GM23338 (cell line): ENCODE results near the gene ARID3A. TPM values are rescaled to one million over a fixed set of nuclear protein-coding genes. Genes with fewer than 3 reads are reported as not detected.

Experiments used
- ATAC-seq: fragments of 200-7000 bp; cut with Tn5 transposase; 3 replicates; pipeline ENCODE4 v1.9.1; 2020
- DNase-seq: peaks from one replicate; pipeline ENCODE4 v3.0.0-alpha.2; 2015; ENCODE audit warnings: low spot score
- H2AFZ ChIP-seq: fragments of 200-600 bp; sonication (generic); 2 replicates; pipeline ENCODE4 v1.8.0; 2016; ENCODE audit warnings: antibody characterized with exemption, mild to moderate bottlenecking, moderate library complexity
- H3F3A ChIP-seq: fragments of 200-600 bp; sonication (generic); replicated peaks from 2 replicates; pipeline ENCODE4 v1.8.0; 2017; ENCODE audit warnings: antibody characterized with exemption, mixed run types, low read depth
- H3K27ac ChIP-seq: fragments of 200-600 bp; sonication (generic); 2 replicates; pipeline ENCODE4 v1.6.1; 2016; ENCODE audit warnings: low read depth
- H3K27me3 ChIP-seq: fragments of 200-600 bp; sonication (generic); 2 replicates; pipeline ENCODE4 v1.8.0; 2016; ENCODE audit warnings: mild to moderate bottlenecking, mixed run types, moderate library complexity; ENCODE audit not compliant: insufficient read depth
- H3K36me3 ChIP-seq: fragments of 200-600 bp; sonication (generic); 2 replicates; pipeline ENCODE4 v1.8.0; 2016; ENCODE audit warnings: mild to moderate bottlenecking; ENCODE audit not compliant: insufficient read depth
- H3K4me1 ChIP-seq: fragments of 200-600 bp; sonication (generic); 2 replicates; pipeline ENCODE4 v1.8.0; 2016; ENCODE audit warnings: mild to moderate bottlenecking, moderate library complexity; ENCODE audit not compliant: insufficient read depth
- H3K4me2 ChIP-seq: fragments of 200-600 bp; sonication (generic); 2 replicates; pipeline ENCODE4 v1.7.1; 2017; ENCODE audit warnings: mixed run types
- H3K4me3 ChIP-seq: fragments of 200-600 bp; sonication (generic); 2 replicates; pipeline ENCODE4 v1.6.1; 2016; ENCODE audit warnings: mixed run types
- H3K79me2 ChIP-seq: fragments of 200-600 bp; sonication (generic); replicated peaks from 2 replicates; pipeline ENCODE4 v1.8.0; 2017; ENCODE audit warnings: mild to moderate bottlenecking; ENCODE audit not compliant: insufficient read depth
- H3K9me2 ChIP-seq: fragments of 200-600 bp; sonication (generic); 2 replicates; pipeline ENCODE4 v1.8.0; 2017; ENCODE audit not compliant: insufficient read depth
- H4K20me1 ChIP-seq: fragments of 200-600 bp; sonication (generic); replicated peaks from 2 replicates; pipeline ENCODE4 v1.8.0; 2017; ENCODE audit warnings: mild to moderate bottlenecking; ENCODE audit not compliant: insufficient read depth
- H3K27ac Mint-ChIP-seq: 2 replicates; pipeline ENCODE4 v1.8.0; 2020; ENCODE audit warnings: inconsistent platforms, mild to moderate bottlenecking, moderate library complexity, mixed read lengths
- H3K27me3 Mint-ChIP-seq: 3 replicates; pipeline ENCODE4 v1.8.0; 2022; ENCODE audit warnings: low read depth, mild to moderate bottlenecking, moderate library complexity, mixed read lengths, inconsistent platforms; ENCODE audit not compliant: insufficient read depth, poor library complexity
- H3K36me3 Mint-ChIP-seq: 3 replicates; pipeline ENCODE4 v1.8.0; 2021; ENCODE audit warnings: low read depth, mild to moderate bottlenecking, inconsistent platforms, moderate library complexity, mixed read lengths
- H3K4me1 Mint-ChIP-seq: 3 replicates; pipeline ENCODE4 v1.8.0; 2020; ENCODE audit warnings: mild to moderate bottlenecking, inconsistent platforms, mixed read lengths
- H3K4me3 Mint-ChIP-seq: 3 replicates; pipeline ENCODE4 v1.8.0; 2021; ENCODE audit warnings: moderate library complexity, mild to moderate bottlenecking, inconsistent platforms, mixed read lengths
- H3K9me3 Mint-ChIP-seq: 3 replicates; pipeline ENCODE4 v1.8.0; 2020; ENCODE audit warnings: moderate library complexity, mild to moderate bottlenecking, inconsistent platforms, mixed read lengths
- CREB1 ChIP-seq: fragments of 250-450 bp; sonication (Bioruptor Pico); IDR thresholded peaks from 2 replicates; pipeline ENCODE4 v1.5.0; 2020; ENCODE audit warnings: low read depth, mild to moderate bottlenecking, moderate library complexity
- EZH2 ChIP-seq: fragments of 200-600 bp; sonication (generic); IDR thresholded peaks from one replicate; pipeline ENCODE4 v1.8.0; 2017; ENCODE audit warnings: antibody characterized with exemption, mild to moderate bottlenecking, low read depth; ENCODE audit not compliant: unreplicated experiment
- JUNB ChIP-seq: IDR thresholded peaks from one replicate; pipeline ENCODE4 v1.6.1; 2016; ENCODE audit warnings: antibody characterized with exemption; ENCODE audit not compliant: unreplicated experiment
- POLR2AphosphoS5 ChIP-seq: IDR thresholded peaks from 2 replicates; pipeline ENCODE4 v1.6.1; 2016; ENCODE audit warnings: antibody characterized with exemption, low read depth
- STAT1 ChIP-seq: IDR thresholded peaks from one replicate; pipeline ENCODE4 v1.6.1; 2016; ENCODE audit warnings: antibody characterized with exemption; ENCODE audit not compliant: unreplicated experiment
- ZNF114 ChIP-seq: fragments of 250-450 bp; sonication (Bioruptor Pico); IDR thresholded peaks from 2 replicates; pipeline ENCODE4 v1.5.0; 2020; ENCODE audit warnings: mild to moderate bottlenecking, moderate library complexity
- polyA plus RNA-seq: library from polyadenylated mRNA; unstranded; fragments of >200 nt; fragmentation: Nextera tagmentation; extraction: Ambion mirVana; gene quantifications from 2 replicates; pipeline ENCODE4 v1.2.1, GENCODE V29; 2016
- total RNA-seq: library from RNA; depleted of rRNA; stranded (reverse); fragments of >200 nt; shearing (Covaris generic); gene quantifications from 2 replicates; pipeline ENCODE4 v1.2.3, GENCODE V29; 2014
- TF ChIP-seq, protein P1 (sequence below): fragments of 250-450 bp; sonication (Bioruptor Pico); IDR thresholded peaks from 2 replicates; pipeline ENCODE4 v1.5.0; 2020; ENCODE audit warnings: mild to moderate bottlenecking, moderate library complexity

Gene ARID3A
- total and polyA plus RNA-seq, 2 experiments from 2014 or later: 33.6 to 51.6 TPM

DNA sequence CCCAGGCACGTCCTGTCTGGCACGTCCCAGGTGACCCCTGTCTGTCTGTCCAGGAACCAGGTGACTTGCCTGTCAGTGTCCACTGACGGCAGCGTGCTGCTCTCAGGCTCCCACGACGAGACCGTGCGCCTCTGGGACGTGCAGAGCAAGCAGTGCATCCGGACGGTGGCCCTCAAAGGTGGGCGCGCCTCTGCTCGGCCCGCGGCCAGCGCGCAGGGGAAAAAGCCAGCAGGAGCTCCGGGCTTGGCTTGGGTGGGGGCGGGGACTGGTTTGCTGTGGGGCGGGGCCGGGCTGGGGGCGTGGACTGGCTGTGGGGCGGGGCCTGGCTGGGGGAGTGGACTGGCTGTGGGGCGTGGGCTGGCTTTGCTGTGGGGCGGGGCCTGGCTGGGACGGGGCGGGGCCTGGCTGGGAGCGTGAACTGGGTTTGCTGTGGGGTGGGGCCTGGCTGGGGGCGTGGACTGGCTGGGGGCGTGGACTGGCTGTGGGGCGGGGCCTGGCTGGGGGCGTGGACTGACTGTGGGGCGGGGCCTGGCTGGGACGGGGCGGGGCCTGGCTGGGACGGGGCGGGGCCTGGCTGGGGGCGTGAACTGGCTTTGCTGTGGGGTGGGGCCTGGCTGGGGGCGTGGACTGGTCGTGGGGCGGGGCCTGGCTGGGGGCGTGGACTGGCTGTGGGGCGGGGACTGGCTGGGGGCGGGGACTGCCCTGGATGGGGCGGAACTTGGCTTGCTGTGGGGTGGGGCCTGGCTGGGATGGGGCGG, 65.5 kb downstream of the ARID3A start:
- Histone ChIP-seq H3K4me3 (no peak overlapping the region), H2AFZ (no peak overlapping the region), H3K27ac (no peak overlapping the region), H4K20me1 (peaks cover 2% of the 10 kb centered on the region; the same call in 1 of the 2 replicates), H3K9me2 (no peaks in the 10 kb centered on the region), H3K27me3 (no peaks in the 10 kb centered on the region), H3K4me1 (no peaks in the 10 kb centered on the region), H3K4me2 (no peak overlapping the region), H3F3A (peaks cover 21% of the 10 kb centered on the region), H3K36me3 (peaks cover 5% of the 10 kb centered on the region; the same call in 1 of the 2 replicates), H3K79me2 (no peaks in the 10 kb centered on the region)
- Mint-ChIP-seq H3K27ac (no peak overlapping the region), H3K9me3 (no peaks in the 10 kb centered on the region), H3K4me3 (no peak overlapping the region), H3K4me1 (0 out of 3 replicates have a peak, but pooled peaks cover 3% of the 10 kb centered on the region), H3K27me3 (peaks cover 12% of the 10 kb centered on the region), H3K36me3 (peaks cover 34% of the 10 kb centered on the region)
- ATAC-seq (peak; percentile 15), DNase-seq (peak; percentile 67)
- no peak for TF ChIP-seq JUNB
- no peak for TF ChIP-seq POLR2AphosphoS5
- TF ChIP-seq ZNF114: no peak
- no peak for TF ChIP-seq CREB1 (CRISPR knock-in tag)
- no peak for TF ChIP-seq EZH2

DNA sequence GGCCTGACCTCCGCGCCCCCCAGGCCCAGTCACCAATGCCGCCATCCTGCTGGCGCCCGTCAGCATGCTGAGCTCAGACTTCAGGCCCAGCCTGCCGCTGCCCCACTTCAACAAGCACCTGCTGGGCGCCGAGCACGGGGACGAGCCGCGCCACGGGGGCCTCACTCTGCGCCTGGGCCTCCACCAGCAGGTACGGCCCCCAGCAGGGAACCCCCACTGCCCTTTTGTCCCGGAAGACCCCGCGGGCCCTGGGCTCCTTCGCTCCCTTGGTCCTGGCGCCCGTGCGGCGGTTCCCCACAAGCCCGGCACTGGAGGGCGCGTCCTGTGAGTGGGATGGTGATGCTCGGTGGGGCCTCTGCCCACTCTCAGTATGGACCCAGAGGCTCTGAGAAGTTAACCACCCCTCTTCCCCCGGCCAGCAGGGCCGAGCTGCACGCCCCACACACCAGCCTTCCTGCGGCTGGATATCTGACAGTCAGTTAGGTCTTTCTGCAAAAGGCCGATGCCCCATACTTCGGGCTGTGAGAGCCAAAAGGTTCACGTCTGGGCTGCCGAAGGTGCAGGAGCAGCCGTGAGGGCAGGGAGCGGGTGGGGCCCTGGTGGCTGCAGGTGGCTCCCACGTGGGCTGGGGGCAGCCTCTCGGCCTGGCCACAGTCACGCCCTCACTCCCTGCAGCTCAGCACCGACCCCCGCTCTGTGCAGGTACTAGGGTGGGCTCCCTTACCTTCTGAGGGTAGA, 66.3 kb downstream of the ARID3A start:
- no peaks in the 10 kb centered on the region for H3K9me3 Mint-ChIP-seq
- Histone ChIP-seq H3K27ac (no peak overlapping the region), H3K36me3 (peaks cover 2% of the 10 kb centered on the region; the same call in 1 of the 2 replicates), H3F3A (peaks cover 25% of the 10 kb centered on the region), H3K4me2 (no peak overlapping the region), H2AFZ (no peak overlapping the region), H3K4me3 (no peak overlapping the region), H4K20me1 (peaks cover 2% of the 10 kb centered on the region; the same call in 1 of the 2 replicates), H3K9me2 (no peaks in the 10 kb centered on the region), H3K79me2 (no peaks in the 10 kb centered on the region), H3K27me3 (peaks cover 3% of the 10 kb centered on the region; the same call in 1 of the 2 replicates), H3K4me1 (no peaks in the 10 kb centered on the region)
- H3K4me1 Mint-ChIP-seq: peaks cover 3% of the 10 kb centered on the region; the same call in 1 of the 3 replicates
- DNase-seq (no peak), ATAC-seq (peak; percentile 19; the same call in 2 of the 3 replicates)
- no peak overlapping the region for H3K4me3 Mint-ChIP-seq
- H3K36me3 Mint-ChIP-seq: peaks cover 26% of the 10 kb centered on the region
- H3K27me3 Mint-ChIP-seq: peaks cover 20% of the 10 kb centered on the region
- TF ChIP-seq CREB1 (CRISPR knock-in tag) (no peak), EZH2 (no peak)
- H3K27ac Mint-ChIP-seq: no peak overlapping the region

DNA sequence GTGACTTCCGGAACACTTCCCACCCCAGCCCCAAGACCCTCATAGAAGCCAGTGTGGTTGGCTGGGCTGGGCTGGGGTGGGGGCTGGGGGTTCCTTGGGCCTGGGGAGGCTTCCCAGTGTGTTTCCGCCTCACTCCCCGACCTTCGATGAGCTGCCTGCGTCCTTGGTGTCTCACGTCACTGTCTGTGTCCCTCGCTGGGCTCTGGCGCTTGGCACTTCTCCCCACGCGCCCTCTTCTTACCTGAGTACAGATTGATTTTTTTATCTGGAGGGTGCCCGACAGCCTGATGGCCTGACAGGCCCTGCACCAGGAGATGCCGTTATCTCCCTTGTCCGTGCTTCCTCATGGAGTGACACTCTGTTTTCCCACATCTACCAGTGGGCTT, 66.8 kb downstream of the ARID3A start:
- ATAC-seq (no peak), DNase-seq (no peak)
- H2AFZ ChIP-seq: no peak overlapping the region
- no peak overlapping the region for H3K4me3 ChIP-seq
- no peaks in the 10 kb centered on the region for H3K4me1 ChIP-seq
- H3K79me2 ChIP-seq: no peaks in the 10 kb centered on the region
- peaks cover 2% of the 10 kb centered on the region; the same call in 1 of the 2 replicates for H4K20me1 ChIP-seq
- H3F3A ChIP-seq: peaks cover 25% of the 10 kb centered on the region
- no peaks in the 10 kb centered on the region; the same call in 1 of the 2 replicates for H3K36me3 ChIP-seq
- peaks cover 3% of the 10 kb centered on the region; the same call in 1 of the 3 replicates for H3K4me1 Mint-ChIP-seq
- no peak overlapping the region for H3K27ac ChIP-seq
- H3K27me3 ChIP-seq: peaks cover 9% of the 10 kb centered on the region
- H3K27ac Mint-ChIP-seq: no peak overlapping the region
- H3K4me2 ChIP-seq: no peak overlapping the region
- no peaks in the 10 kb centered on the region for H3K9me2 ChIP-seq
- peaks cover 23% of the 10 kb centered on the region for H3K36me3 Mint-ChIP-seq
- H3K9me3 Mint-ChIP-seq: no peaks in the 10 kb centered on the region
- H3K4me3 Mint-ChIP-seq: no peak overlapping the region; the same call in 2 of the 3 replicates
- peaks cover 25% of the 10 kb centered on the region for H3K27me3 Mint-ChIP-seq
- TF ChIP-seq ZNF114: no peak
- TF ChIP-seq CREB1 (CRISPR knock-in tag): no peak
- TF ChIP-seq, protein P1, sequence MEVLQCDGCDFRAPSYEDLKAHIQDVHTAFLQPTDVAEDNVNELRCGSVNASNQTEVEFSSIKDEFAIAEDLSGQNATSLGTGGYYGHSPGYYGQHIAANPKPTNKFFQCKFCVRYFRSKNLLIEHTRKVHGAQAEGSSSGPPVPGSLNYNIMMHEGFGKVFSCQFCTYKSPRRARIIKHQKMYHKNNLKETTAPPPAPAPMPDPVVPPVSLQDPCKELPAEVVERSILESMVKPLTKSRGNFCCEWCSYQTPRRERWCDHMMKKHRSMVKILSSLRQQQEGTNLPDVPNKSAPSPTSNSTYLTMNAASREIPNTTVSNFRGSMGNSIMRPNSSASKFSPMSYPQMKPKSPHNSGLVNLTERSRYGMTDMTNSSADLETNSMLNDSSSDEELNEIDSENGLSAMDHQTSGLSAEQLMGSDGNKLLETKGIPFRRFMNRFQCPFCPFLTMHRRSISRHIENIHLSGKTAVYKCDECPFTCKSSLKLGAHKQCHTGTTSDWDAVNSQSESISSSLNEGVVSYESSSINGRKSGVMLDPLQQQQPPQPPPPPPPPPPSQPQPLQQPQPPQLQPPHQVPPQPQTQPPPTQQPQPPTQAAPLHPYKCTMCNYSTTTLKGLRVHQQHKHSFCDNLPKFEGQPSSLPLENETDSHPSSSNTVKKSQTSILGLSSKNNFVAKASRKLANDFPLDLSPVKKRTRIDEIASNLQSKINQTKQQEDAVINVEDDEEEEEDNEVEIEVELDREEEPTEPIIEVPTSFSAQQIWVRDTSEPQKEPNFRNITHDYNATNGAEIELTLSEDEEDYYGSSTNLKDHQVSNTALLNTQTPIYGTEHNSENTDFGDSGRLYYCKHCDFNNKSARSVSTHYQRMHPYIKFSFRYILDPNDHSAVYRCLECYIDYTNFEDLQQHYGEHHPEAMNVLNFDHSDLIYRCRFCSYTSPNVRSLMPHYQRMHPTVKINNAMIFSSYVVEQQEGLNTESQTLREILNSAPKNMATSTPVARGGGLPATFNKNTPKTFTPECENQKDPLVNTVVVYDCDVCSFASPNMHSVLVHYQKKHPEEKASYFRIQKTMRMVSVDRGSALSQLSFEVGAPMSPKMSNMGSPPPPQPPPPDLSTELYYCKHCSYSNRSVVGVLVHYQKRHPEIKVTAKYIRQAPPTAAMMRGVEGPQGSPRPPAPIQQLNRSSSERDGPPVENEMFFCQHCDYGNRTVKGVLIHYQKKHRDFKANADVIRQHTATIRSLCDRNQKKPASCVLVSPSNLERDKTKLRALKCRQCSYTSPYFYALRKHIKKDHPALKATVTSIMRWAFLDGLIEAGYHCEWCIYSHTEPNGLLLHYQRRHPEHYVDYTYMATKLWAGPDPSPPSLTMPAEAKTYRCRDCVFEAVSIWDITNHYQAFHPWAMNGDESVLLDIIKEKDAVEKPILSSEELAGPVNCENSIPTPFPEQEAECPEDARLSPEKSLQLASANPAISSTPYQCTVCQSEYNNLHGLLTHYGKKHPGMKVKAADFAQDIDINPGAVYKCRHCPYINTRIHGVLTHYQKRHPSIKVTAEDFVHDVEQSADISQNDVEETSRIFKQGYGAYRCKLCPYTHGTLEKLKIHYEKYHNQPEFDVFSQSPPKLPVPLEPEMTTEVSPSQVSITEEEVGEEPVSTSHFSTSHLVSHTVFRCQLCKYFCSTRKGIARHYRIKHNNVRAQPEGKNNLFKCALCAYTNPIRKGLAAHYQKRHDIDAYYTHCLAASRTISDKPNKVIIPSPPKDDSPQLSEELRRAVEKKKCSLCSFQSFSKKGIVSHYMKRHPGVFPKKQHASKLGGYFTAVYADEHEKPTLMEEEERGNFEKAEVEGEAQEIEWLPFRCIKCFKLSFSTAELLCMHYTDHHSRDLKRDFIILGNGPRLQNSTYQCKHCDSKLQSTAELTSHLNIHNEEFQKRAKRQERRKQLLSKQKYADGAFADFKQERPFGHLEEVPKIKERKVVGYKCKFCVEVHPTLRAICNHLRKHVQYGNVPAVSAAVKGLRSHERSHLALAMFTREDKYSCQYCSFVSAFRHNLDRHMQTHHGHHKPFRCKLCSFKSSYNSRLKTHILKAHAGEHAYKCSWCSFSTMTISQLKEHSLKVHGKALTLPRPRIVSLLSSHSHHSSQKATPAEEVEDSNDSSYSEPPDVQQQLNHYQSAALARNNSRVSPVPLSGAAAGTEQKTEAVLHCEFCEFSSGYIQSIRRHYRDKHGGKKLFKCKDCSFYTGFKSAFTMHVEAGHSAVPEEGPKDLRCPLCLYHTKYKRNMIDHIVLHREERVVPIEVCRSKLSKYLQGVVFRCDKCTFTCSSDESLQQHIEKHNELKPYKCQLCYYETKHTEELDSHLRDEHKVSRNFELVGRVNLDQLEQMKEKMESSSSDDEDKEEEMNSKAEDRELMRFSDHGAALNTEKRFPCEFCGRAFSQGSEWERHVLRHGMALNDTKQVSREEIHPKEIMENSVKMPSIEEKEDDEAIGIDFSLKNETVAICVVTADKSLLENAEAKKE (CRISPR knock-in tag): no peak
- no peak for TF ChIP-seq STAT1
- no peak for TF ChIP-seq JUNB
- TF ChIP-seq EZH2: no peak
